HepG2 (cell line): ENCODE data around the gene PCGF5. TPM values are rescaled to one million over a fixed set of nuclear protein-coding genes. Genes with fewer than 3 reads are reported as not detected.

Source experiments
- CEBPG ChIP-seq: IDR thresholded peaks from 2 replicates; pipeline ENCODE4 v1.6.1; 2016
- EP300 ChIP-seq, 3 experiments: sonication (generic) in 1 of 3; formaldehyde crosslinking in 1 of 3; IDR thresholded peaks; 2 replicates each; pipeline versions ENCODE4 v1.5.1 to v1.6.1; 2011 to 2020; ENCODE audit warnings: low read depth in 2 of 3, low read length in 2 of 3, borderline replicate concordance in 1 of 3, improper control_type of control experiment in 1 of 3, mild to moderate bottlenecking in 1 of 3, missing genetic modification reagents in 1 of 3, moderate library complexity in 1 of 3
- FLYWCH1 ChIP-seq: sonication (generic); formaldehyde crosslinking; IDR thresholded peaks from 2 replicates; pipeline ENCODE4 v1.8.1; 2023; ENCODE audit warnings: mild to moderate bottlenecking, missing genetic modification reagents
- IRX3 ChIP-seq: sonication (generic); formaldehyde crosslinking; IDR thresholded peaks from 2 replicates; pipeline ENCODE4 v1.8.1; 2023; ENCODE audit warnings: mild to moderate bottlenecking, low read depth, missing genetic modification reagents, borderline replicate concordance
- NFATC3 ChIP-seq: sonication (generic); formaldehyde crosslinking; IDR thresholded peaks from 2 replicates; pipeline ENCODE4 v1.5.1; 2020; ENCODE audit warnings: mild to moderate bottlenecking, missing genetic modification reagents
- NONO ChIP-seq, 2 experiments: fragments of 450-650 bp in 1 of 2; sonication (generic) in 1 of 2; formaldehyde crosslinking in 1 of 2; IDR thresholded peaks in 1 of 2; conservative IDR thresholded peaks in 1 of 2; 2 replicates each; pipeline versions ENCODE4 v1.6.1 to v1.8.0; 2017 to 2022; ENCODE audit warnings: mild to moderate bottlenecking in 1 of 2, missing genetic modification reagents in 1 of 2, moderate library complexity in 1 of 2
- SMAD3 ChIP-seq: sonication (generic); formaldehyde crosslinking; IDR thresholded peaks from 2 replicates; pipeline ENCODE4 v1.4.0; 2020; ENCODE audit warnings: missing genetic modification reagents
- TBX2 ChIP-seq: sonication (generic); formaldehyde crosslinking; IDR thresholded peaks from 2 replicates; pipeline ENCODE4 v1.5.0; 2020; ENCODE audit warnings: missing genetic modification reagents, mild to moderate bottlenecking, borderline replicate concordance
- TGIF2 ChIP-seq: IDR thresholded peaks from 2 replicates; pipeline ENCODE4 v1.6.1; 2016; ENCODE audit warnings: control low read depth, missing compliant biosample characterization
- TRIM24 ChIP-seq: sonication (generic); formaldehyde crosslinking; IDR thresholded peaks from 2 replicates; pipeline ENCODE4 v1.8.0; 2022; ENCODE audit warnings: mild to moderate bottlenecking, missing genetic modification reagents
- ZBTB38 ChIP-seq: sonication (generic); formaldehyde crosslinking; IDR thresholded peaks from 2 replicates; pipeline ENCODE4 v1.5.1; 2020; ENCODE audit warnings: mild to moderate bottlenecking, missing genetic modification reagents
- ZFP90 ChIP-seq: sonication (generic); formaldehyde crosslinking; IDR thresholded peaks from 2 replicates; pipeline ENCODE4 v1.8.0; 2022; ENCODE audit warnings: missing genetic modification reagents, mild to moderate bottlenecking, inconsistent platforms, borderline replicate concordance
- ZMYM4 ChIP-seq: sonication (generic); formaldehyde crosslinking; IDR thresholded peaks from 2 replicates; pipeline ENCODE4 v1.8.1; 2023; ENCODE audit warnings: mild to moderate bottlenecking, missing genetic modification reagents
- ZNF260 ChIP-seq: sonication (generic); formaldehyde crosslinking; IDR thresholded peaks from 2 replicates; pipeline ENCODE4 v1.4.0; 2020; ENCODE audit warnings: missing genetic modification reagents, low read depth, mild to moderate bottlenecking, borderline replicate concordance
- ZNF33B ChIP-seq: sonication (generic); formaldehyde crosslinking; IDR thresholded peaks from 2 replicates; pipeline ENCODE4 v1.5.1; 2020; ENCODE audit warnings: mild to moderate bottlenecking, missing genetic modification reagents
- ZNF367 ChIP-seq: sonication (generic); formaldehyde crosslinking; IDR thresholded peaks from 2 replicates; pipeline ENCODE4 v1.4.0; 2020; ENCODE audit warnings: missing genetic modification reagents, borderline replicate concordance
- ZNF567 ChIP-seq: sonication (generic); formaldehyde crosslinking; IDR thresholded peaks from 2 replicates; pipeline ENCODE4 v1.8.1; 2023; ENCODE audit warnings: mild to moderate bottlenecking, missing genetic modification reagents, borderline replicate concordance
- ZNF674 ChIP-seq: sonication (generic); formaldehyde crosslinking; IDR thresholded peaks from 2 replicates; pipeline ENCODE4 v1.5.0; 2020; ENCODE audit warnings: low read depth, mild to moderate bottlenecking, missing genetic modification reagents
- ZNF772 ChIP-seq: sonication (generic); formaldehyde crosslinking; IDR thresholded peaks from 2 replicates; pipeline ENCODE4 v1.5.0; 2020; ENCODE audit warnings: mild to moderate bottlenecking, missing genetic modification reagents
- polyA plus RNA-seq, 8 experiments: library from polyadenylated mRNA; depleted of rRNA in 3 of 8; stranded (reverse) in 7 of 8; unstranded in 1 of 8; fragments of >200 nt; fragmentation: Illumina TruSeq in 4 of 8; extraction: Trizol in 4 of 8; gene quantifications; 2 replicates each; pipeline versions ENCODE4 v1.2.1 to v1.2.3, GENCODE V29; 2011 to 2016; ENCODE audit warnings: low read depth in 4 of 8, missing spikeins in 1 of 8, mixed read lengths in 1 of 8; ENCODE audit not compliant: insufficient read depth in 1 of 8
- total RNA-seq, 5 experiments: library from RNA; depleted of rRNA; stranded (reverse); fragments of >200 nt; fragmentation: Illumina TruSeq; extraction: Trizol; gene quantifications; 2 replicates each; pipeline ENCODE4 v1.2.3, GENCODE V29; 2016; ENCODE audit warnings: low read depth in 1 of 5
- TF ChIP-seq, protein P1 (sequence below): sonication (generic); formaldehyde crosslinking; IDR thresholded peaks from 2 replicates; pipeline ENCODE4 v1.4.0; 2020; ENCODE audit warnings: missing genetic modification reagents, borderline replicate concordance
- TF ChIP-seq, protein P2 (sequence below): sonication (generic); formaldehyde crosslinking; IDR thresholded peaks from 2 replicates; pipeline ENCODE4 v1.5.0; 2020; ENCODE audit warnings: missing genetic modification reagents

Gene PCGF5
- total and polyA plus RNA-seq, 2 of the 13 experiments (the other 11 are each of a cell fraction or from before 2014, with no cell fraction given) = 61.3 to 138 TPM

DNA sequence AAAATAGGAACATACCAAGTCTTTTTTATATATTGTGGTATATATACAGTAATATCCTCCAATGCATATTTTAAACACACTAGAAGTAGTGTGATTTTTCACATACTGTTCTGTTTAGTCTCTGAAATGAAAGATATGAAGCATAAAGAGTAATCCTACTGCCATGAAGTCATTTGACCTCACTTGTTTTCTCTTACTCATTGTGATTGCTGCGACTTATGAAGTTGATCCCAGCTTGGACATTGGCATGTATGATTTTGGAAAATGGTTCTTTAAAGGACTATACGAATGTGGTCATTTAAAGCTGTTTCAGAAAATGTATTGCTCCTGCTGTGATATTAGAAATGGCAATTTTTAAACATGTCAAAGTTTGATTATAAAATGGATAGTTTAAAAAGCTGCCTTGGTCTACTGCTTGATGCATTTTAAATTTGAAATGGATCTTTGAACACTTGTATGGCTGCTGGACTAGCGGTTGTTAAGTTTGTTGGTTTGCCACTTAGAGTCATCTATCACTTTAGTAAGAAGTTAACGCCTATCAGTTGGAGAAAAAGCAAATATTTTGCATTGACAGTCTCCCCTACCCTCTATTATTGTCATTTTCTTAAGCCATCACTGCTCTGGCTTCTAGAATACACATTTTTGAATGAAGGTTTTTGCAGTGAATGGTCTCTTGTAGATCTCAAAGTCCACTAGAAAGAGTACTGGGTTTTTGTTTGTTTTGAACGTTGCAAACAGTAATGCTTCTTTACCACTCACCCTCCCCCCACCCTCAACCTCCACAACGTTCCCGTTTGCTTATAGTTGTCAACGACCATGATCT, 881 bp upstream of the PCGF5 start (continued):
- TF ChIP-seq, protein P1, sequence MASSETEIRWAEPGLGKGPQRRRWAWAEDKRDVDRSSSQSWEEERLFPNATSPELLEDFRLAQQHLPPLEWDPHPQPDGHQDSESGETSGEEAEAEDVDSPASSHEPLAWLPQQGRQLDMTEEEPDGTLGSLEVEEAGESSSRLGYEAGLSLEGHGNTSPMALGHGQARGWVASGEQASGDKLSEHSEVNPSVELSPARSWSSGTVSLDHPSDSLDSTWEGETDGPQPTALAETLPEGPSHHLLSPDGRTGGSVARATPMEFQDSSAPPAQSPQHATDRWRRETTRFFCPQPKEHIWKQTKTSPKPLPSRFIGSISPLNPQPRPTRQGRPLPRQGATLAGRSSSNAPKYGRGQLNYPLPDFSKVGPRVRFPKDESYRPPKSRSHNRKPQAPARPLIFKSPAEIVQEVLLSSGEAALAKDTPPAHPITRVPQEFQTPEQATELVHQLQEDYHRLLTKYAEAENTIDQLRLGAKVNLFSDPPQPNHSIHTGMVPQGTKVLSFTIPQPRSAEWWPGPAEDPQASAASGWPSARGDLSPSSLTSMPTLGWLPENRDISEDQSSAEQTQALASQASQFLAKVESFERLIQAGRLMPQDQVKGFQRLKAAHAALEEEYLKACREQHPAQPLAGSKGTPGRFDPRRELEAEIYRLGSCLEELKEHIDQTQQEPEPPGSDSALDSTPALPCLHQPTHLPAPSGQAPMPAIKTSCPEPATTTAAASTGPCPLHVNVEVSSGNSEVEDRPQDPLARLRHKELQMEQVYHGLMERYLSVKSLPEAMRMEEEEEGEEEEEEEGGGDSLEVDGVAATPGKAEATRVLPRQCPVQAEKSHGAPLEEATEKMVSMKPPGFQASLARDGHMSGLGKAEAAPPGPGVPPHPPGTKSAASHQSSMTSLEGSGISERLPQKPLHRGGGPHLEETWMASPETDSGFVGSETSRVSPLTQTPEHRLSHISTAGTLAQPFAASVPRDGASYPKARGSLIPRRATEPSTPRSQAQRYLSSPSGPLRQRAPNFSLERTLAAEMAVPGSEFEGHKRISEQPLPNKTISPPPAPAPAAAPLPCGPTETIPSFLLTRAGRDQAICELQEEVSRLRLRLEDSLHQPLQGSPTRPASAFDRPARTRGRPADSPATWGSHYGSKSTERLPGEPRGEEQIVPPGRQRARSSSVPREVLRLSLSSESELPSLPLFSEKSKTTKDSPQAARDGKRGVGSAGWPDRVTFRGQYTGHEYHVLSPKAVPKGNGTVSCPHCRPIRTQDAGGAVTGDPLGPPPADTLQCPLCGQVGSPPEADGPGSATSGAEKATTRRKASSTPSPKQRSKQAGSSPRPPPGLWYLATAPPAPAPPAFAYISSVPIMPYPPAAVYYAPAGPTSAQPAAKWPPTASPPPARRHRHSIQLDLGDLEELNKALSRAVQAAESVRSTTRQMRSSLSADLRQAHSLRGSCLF (CRISPR knock-in tag) = no peak
- no peak for TF ChIP-seq NFATC3 (CRISPR knock-in tag)
- TF ChIP-seq SMAD3 (CRISPR knock-in tag) = peak; percentile 79; the same call in 1 of the 2 replicates
- TF ChIP-seq, protein P2, sequence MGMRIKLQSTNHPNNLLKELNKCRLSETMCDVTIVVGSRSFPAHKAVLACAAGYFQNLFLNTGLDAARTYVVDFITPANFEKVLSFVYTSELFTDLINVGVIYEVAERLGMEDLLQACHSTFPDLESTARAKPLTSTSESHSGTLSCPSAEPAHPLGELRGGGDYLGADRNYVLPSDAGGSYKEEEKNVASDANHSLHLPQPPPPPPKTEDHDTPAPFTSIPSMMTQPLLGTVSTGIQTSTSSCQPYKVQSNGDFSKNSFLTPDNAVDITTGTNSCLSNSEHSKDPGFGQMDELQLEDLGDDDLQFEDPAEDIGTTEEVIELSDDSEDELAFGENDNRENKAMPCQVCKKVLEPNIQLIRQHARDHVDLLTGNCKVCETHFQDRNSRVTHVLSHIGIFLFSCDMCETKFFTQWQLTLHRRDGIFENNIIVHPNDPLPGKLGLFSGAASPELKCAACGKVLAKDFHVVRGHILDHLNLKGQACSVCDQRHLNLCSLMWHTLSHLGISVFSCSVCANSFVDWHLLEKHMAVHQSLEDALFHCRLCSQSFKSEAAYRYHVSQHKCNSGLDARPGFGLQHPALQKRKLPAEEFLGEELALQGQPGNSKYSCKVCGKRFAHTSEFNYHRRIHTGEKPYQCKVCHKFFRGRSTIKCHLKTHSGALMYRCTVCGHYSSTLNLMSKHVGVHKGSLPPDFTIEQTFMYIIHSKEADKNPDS (CRISPR knock-in tag) = peak; percentile 98
- TF ChIP-seq TGIF2 = 0 out of 2 replicates have a peak, but pooled peaks have one; percentile 70
- TF ChIP-seq ZNF33B (CRISPR knock-in tag) = no peak
- peak; percentile 87 to 93; a peak in 3 of 4 replicates for TF ChIP-seq EP300 (IDR thresholded peaks at IDR 0.05; ENCODE audit: low read depth in 2 of 2, low read length in 2 of 2)
- peak; percentile 94; the same call in 1 of the 2 replicates for TF ChIP-seq EP300 (CRISPR knock-in tag; IDR thresholded peaks at IDR 0.05; ENCODE audit: borderline replicate concordance)
- peak; percentile 60; the same call in 1 of the 2 replicates for TF ChIP-seq ZNF772 (CRISPR knock-in tag)
- no peak for TF ChIP-seq FLYWCH1
- no peak; the same call in 1 of the 2 replicates for TF ChIP-seq ZMYM4 (CRISPR knock-in tag)
- TF ChIP-seq ZNF674 (CRISPR knock-in tag) = no peak
- TF ChIP-seq IRX3 (CRISPR knock-in tag) = no peak
- no peak for TF ChIP-seq ZFP90
- TF ChIP-seq ZNF367 = no peak
- no peak for TF ChIP-seq ZNF567 (CRISPR knock-in tag)
- no peak for TF ChIP-seq NONO (IDR thresholded peaks at IDR 0.05)
- TF ChIP-seq NONO (CRISPR knock-in tag; conservative IDR thresholded peaks at IDR 0.05) = no peak
- no peak for TF ChIP-seq TRIM24 (CRISPR knock-in tag)
- TF ChIP-seq CEBPG = no peak; the same call in 1 of the 2 replicates
- TF ChIP-seq TBX2 (CRISPR knock-in tag) = peak; percentile 82; the same call in 1 of the 2 replicates
- no peak for TF ChIP-seq ZNF260 (CRISPR knock-in tag)
- TF ChIP-seq ZBTB38 (CRISPR knock-in tag) = no peak
